ENCODE results near the gene NRARP.

Gene NRARP

DNA sequence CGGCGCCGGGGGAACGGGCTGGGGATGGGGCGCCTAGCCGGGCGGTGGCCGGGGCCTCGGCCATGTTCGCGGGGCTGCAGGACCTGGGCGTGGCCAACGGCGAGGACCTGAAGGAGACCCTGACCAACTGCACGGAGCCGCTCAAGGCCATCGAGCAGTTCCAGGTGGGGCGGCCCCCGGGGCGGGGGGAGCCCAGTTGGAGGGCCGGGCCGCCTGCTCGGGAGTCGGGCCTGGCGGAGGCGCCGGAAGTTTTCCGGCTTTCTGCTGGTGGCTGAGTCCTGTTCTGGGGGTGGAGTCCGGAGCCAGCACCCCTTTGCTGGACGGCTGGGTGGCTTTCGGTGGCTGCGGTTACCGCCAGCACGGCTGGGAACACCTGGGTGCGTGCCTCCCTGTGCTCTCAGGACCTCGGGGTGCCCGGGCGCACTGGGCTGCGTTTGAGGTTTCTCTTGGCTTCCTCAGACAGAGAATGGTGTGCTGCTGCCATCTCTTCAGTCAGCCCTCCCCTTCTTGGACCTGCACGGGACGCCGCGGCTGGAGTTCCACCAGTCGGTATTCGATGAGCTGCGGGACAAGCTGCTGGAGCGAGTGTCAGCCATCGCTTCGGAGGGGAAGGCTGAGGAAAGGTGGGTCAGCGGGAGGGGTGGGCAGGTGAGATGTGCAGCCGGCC, 46.5 kb downstream of the NRARP start:
- DNase-seq, result no peak

- DNase-seq, result peak; percentile 33
Observed at GRCh38 chr9:137254624-137255447, 47.2 kb downstream of the NRARP start, which contains the start of gene NELFB. Gene NELFB (plus strand): TSS chr9:137255327.

GRCh38 chr9:137253717-137254623, 48.1 kb downstream of the NRARP start:
- DNase-seq, result no peak

GRCh38 chr9:137252555-137253506, 49.2 kb downstream of the NRARP start:
- DNase-seq, result no peak

DNA sequence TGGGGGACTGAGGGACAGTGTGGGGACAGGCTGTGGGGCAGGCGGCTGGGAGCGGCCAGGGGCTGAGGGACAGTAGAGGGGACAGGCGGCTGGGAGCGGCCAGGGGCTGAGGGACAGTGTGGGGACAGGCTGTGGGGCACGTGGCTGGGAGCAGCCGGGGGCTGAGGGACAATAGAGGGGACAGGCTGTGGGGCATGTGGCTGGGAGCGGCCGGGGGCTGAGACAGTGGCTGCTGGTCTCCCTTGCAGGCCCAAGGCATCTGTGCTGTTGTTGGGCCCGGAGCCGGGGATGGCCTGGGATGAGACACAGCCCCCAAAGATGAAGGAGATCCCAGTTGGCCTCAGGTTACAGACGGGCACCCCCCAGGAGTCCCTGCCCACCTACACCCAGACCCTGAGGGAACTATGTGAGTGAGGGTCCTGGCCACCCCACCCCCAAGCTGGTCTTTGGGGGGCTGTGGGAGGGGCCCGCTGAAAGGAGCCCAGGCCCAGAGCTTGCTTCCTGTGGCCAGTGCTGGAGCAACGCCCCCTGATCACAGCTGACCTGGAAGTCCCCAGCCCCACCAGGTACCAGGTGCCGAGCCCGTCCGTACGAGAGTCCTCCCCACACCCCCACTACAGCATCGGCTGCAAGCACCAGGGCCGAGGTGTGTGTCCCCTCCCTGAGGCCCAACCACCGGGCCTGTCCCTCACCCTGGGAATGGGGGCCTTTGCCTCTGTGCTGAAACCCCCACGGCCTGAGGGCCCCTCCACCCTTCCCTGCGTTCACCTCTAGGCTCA, 50.4 kb downstream of the NRARP start:
- no peak for DNase-seq

DNA sequence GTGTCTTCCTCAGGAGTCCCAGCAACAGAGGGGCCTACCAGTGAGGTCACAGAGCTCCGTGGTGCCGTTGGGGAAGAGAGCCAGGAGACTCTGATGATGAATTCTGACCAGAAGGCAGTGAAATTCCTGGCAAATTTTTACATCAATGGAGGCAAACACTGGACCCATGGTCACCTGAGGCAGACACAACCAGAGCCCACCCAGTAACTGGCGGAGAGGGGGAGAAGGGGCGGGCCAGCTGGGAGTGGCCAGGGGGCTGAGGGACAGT, 50.9 kb downstream of the NRARP start, which contains the start of gene STPG3:
TSS of gene STPG3 (plus strand) at position 93 of the 268 bp plus-strand sequence. CDS start at position 94, 1 bp downstream.
- no peak for DNase-seq

DNA sequence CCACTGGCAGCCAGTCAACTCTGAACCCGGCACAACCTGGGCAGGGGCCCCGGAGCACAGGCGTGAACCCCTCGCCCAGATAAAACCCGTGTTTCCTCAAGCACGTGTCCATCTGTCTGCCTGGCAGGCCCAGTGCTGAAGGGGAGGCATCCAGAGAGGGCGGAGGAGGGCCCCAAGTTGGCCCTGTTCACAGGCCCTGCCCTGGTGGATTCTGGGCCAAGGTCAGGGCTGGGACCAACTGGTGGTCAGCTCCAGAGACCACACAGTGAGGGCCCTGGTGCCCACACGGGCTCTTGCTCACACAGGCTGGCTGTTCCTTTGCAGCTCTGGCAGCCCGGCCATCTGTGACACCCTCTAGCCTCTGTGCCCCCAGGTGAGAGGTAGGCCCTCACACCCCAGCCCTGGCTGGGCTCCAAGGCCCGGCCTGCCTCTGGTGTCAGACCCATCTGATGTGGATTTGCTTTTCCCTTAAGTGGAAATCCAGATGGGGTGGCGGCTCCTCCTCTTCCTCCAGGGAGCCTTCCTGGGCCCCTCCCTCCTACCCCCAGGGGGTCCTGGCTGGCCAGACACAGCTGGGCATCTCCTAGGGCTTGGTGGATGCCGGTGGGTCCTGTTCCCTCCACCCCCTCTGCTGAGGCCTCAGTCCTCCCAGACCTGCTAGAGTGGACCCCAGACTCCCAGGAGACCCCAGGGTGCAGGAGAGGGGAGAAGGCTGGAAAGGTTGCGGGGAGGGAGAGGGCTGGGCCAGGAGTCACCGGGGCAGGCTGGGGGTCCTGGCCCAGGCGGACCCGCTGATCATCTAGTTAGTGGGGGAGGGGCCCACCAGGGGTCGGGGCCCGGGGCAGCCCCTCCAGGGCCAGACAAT, 51.5 kb downstream of the NRARP start:
- no peak for DNase-seq
